ENCODE measurements around the gene STYXL2.
A peak's percentile ranks its signal among the peaks of the same experiment; 100 is the strongest.

STYXL2 gene

DNA sequence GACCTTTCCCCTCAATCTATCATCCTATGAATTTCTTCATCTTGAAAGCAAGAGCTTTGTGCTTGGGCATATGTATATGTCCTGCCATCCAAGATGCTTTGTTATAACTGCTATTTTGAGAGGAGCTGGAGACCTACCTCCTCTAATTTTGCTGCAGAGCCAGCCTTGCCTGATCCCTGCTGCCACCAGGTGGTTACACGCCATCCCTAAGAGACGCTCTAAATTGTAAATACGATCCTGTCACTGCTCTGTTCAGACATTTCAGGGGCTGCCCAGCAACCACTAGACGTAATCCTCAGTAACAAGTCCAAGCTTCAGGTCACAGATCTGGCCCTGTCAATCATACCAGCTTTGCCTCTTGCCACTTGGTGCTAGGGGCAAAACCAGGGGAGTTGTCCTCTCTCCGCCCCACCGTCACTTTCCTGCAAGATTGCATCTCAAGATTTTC is 36.6 kb upstream of the STYXL2 start:
- H3K4me3 ChIP-seq (replicated peaks; ENCODE audit: low read depth, low read length), result no peak overlapping the region
- TF ChIP-seq, protein P1, sequence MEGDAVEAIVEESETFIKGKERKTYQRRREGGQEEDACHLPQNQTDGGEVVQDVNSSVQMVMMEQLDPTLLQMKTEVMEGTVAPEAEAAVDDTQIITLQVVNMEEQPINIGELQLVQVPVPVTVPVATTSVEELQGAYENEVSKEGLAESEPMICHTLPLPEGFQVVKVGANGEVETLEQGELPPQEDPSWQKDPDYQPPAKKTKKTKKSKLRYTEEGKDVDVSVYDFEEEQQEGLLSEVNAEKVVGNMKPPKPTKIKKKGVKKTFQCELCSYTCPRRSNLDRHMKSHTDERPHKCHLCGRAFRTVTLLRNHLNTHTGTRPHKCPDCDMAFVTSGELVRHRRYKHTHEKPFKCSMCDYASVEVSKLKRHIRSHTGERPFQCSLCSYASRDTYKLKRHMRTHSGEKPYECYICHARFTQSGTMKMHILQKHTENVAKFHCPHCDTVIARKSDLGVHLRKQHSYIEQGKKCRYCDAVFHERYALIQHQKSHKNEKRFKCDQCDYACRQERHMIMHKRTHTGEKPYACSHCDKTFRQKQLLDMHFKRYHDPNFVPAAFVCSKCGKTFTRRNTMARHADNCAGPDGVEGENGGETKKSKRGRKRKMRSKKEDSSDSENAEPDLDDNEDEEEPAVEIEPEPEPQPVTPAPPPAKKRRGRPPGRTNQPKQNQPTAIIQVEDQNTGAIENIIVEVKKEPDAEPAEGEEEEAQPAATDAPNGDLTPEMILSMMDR (IDR thresholded peaks at IDR 0.05; ENCODE audit: low read length, missing control alignments), result peak; percentile 45
- DNase-seq (ENCODE audit: low read depth), result peak; percentile 37

DNA sequence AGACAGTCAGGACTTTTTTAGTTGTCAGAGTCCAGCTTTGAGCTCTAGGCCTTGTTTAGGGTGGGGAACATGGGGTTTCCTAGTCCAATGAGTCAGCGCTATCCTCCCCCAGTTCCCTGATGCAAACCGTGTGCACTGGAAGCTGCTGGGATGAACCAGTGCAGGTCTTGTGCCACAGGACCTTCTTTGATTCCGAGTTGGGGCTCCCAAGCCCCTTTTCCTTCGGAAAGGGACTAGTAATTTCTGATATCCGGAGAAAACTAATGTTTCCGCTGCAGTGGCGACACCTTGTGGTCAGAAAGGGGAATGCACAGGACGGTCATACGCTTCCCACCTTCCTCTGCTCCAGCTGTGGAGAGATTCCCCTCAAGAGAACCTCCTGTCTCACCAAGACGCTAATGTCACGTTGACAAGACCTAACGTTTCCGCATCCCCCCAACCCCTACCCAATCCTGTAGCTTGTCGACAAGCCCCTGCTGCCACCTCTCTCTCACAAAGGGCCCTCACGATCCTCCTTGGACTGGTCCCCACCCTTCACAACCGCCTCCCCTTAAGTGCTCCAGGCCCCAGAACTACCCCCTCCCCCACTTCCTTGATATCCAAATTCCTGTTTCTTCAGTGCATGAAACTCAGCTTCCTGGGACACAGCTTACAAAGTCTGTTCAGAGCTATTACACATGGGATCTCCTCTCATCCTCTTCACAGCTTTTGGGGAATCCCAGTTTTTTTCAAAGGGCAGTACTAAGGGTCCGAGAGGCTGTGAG is 34.6 kb upstream of the STYXL2 start:
- TF ChIP-seq, protein P1 (IDR thresholded peaks at IDR 0.05; ENCODE audit: low read length, missing control alignments), result peak; percentile 98
- peak; percentile 73 for DNase-seq (ENCODE audit: low read depth)
- H3K4me3 ChIP-seq (replicated peaks; ENCODE audit: low read depth, low read length), result no peak overlapping the region

DNA sequence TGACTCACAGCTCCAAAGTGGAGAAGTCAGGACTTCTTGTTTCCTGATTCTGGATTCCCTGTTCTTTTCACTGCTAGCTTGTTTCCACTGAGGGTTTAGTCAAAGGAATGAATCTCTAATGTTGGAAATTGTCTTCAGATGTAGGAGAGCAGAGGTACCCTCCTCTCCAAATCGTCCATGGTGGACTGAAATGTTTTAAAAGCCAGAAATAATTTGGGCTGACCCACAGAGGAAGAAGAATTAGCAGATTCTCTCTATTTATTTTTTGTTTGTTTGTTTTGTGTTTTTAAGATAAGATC is 34.1 kb upstream of the STYXL2 start:
- H3K4me3 ChIP-seq (replicated peaks; ENCODE audit: low read depth, low read length), result no peak overlapping the region
- no peak for DNase-seq (ENCODE audit: low read depth)
- TF ChIP-seq, protein P1 (IDR thresholded peaks at IDR 0.05; ENCODE audit: low read length, missing control alignments), result no peak

DNA sequence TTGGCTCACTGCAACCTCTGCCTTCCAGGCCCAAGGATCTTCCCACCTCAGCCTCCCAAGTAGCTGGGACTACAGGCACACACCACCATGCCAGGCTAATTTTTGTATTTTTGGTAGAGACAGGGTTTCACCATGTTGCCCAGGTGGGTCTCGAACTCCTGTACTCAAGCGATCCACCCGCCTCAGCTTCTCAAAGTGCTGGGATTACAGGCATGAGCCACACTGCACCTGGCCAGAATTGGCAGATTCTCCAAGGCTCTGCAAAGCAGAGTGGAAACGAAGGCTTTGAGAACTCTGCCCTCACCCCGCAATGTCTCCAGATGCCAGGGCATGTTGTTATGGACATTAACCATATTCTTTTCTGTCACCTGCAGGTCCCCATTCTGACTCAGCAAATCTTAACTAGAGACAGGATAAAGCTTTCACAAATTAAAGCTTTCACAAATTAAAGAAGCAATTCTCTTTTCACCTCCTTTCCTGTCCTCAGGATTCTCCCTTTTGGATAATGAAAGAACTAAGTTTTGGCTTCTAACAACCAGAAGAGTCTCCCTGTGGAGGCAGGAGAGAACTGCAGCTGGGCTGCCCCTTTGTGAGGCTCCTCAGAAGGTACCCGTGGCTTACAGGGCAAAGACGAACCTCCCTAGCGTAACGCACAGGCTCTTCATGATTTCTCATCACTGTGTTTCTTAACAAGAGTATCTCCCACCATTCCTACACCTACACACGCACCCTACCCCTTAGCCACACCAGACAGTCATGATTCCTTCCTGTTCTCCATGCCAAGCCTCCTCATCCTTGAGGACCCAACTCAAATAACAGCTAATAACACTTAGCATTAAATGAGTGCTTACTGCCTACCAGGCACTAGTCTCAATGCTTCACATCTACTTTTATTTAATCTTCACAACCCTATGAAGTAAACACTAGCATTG is 33.5 kb upstream of the STYXL2 start:
- peak; percentile 4 for DNase-seq (ENCODE audit: low read depth)
- no peak overlapping the region for H3K4me3 ChIP-seq (replicated peaks; ENCODE audit: low read depth, low read length)
- TF ChIP-seq, protein P1 (IDR thresholded peaks at IDR 0.05; ENCODE audit: low read length, missing control alignments), result peak; percentile 32

DNA sequence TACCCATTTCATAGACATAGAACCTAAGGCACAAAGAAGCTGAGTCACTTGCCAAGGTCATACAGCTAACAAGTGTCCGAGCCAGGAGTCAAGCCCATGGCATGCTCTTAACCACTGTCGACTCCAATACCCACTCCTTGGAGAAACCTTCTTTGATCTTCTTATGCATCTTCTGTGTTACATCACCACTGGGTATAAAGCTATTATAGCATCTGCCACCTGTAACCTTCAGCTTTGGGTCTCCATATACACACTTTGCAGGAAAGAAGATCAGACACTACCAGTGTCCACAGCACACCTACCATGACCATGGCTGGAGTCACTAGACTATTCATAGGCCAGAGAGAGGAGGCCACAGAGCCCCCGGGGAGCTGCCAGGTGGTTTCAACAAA is 32.8 kb upstream of the STYXL2 start:
- no peak overlapping the region for H3K4me3 ChIP-seq (replicated peaks; ENCODE audit: low read depth, low read length)
- TF ChIP-seq, protein P1 (IDR thresholded peaks at IDR 0.05; ENCODE audit: low read length, missing control alignments), result no peak
- DNase-seq (ENCODE audit: low read depth), result no peak

DNA sequence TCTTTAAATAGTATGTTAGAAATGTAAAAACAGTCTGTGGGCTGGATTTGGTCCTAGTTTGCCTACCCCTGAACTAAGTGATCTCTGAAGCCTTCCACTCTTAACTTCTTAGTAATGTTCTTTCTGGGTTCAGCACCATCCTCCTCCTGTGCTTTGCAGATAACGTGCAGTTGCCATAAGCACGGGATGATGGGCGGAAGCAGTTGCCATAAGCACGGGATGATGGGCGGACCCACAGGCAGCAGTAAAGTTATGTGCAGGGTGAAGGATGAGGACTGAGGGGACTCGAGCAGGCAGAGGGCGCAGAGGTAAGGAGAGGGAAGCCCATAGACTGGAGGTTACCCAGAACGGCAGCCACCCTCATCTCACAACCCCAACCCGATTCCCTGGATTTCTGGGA is 29.3 kb upstream of the STYXL2 start:
- TF ChIP-seq, protein P1 (IDR thresholded peaks at IDR 0.05; ENCODE audit: low read length, missing control alignments), result no peak

More for the DNA sequence above, 29.3 kb upstream of the STYXL2 start:
- no peak for DNase-seq (ENCODE audit: low read depth)
- H3K4me3 ChIP-seq (replicated peaks; ENCODE audit: low read depth, low read length), result no peak overlapping the region
